Endothelial cell of hepatic sinusoid (primary cell): ENCODE measurements around the gene TECPR2.

Source experiments
- in situ Hi-C: cut with HindIII; loops from 2 replicates; pipeline ENCODE4 v1.10.0; 2017; ENCODE audit warnings: low sequenced_read_pairs

TECPR2 gene

GRCh38 chr14:102374264-102374663 is 11.5 kb downstream of the TECPR2 start:
- in situ Hi-C loops: no loop called here

- in situ Hi-C loops: no loop called here
These were observed 12.4 kb downstream of the TECPR2 start for GRCh38 chr14:102375119-102375518.

- in situ Hi-C loops: no loop called here
These were observed 15.0 kb downstream of the TECPR2 start for GRCh38 chr14:102377696-102378095.

- in situ Hi-C loops: no loop called here
These were observed 16.1 kb downstream of the TECPR2 start for GRCh38 chr14:102378830-102379229.

GRCh38 chr14:102387086-102387485 is 24.3 kb downstream of the TECPR2 start:
- in situ Hi-C loops: loop anchor here (10.0 kb wide), 1 partner anchor 58 kb away; no protein-coding TSS in a partner anchor

- in situ Hi-C loops: loop anchor here (10.0 kb wide), 1 partner anchor 56 kb away; no protein-coding TSS in a partner anchor
These were observed 26.5 kb downstream of the TECPR2 start for GRCh38 chr14:102389246-102389645.

GRCh38 chr14:102390064-102390855 is 27.5 kb downstream of the TECPR2 start:
- in situ Hi-C loops: no loop called here

GRCh38 chr14:102392506-102392905 is 29.8 kb downstream of the TECPR2 start:
- in situ Hi-C loops: no loop called here

- in situ Hi-C loops: no loop called here
These were observed 32.1 kb downstream of the TECPR2 start for GRCh38 chr14:102394717-102395375.

GRCh38 chr14:102396521-102396920 is 33.8 kb downstream of the TECPR2 start:
- in situ Hi-C loops: no loop called here

- in situ Hi-C loops: no loop called here
These were observed 40.3 kb downstream of the TECPR2 start for GRCh38 chr14:102403028-102403427.

- in situ Hi-C loops: no loop called here
These were observed 44.5 kb downstream of the TECPR2 start for GRCh38 chr14:102407258-102407657.

GRCh38 chr14:102408724-102409123 is 46.0 kb downstream of the TECPR2 start:
- in situ Hi-C loops: no loop called here

- in situ Hi-C loops: no loop called here
These were observed 52.9 kb downstream of the TECPR2 start for GRCh38 chr14:102415671-102416070.

- in situ Hi-C loops: no loop called here
These were observed 54.3 kb downstream of the TECPR2 start for GRCh38 chr14:102417001-102417431.

GRCh38 chr14:102417646-102418045 is 54.9 kb downstream of the TECPR2 start:
- in situ Hi-C loops: no loop called here

- in situ Hi-C loops: no loop called here
These were observed 55.6 kb downstream of the TECPR2 start for GRCh38 chr14:102418169-102418852.

GRCh38 chr14:102418853-102419240 is 56.1 kb downstream of the TECPR2 start:
- in situ Hi-C loops: no loop called here

- in situ Hi-C loops: no loop called here
These were observed 56.5 kb downstream of the TECPR2 start for GRCh38 chr14:102419276-102419675.

GRCh38 chr14:102419716-102420115 is 57.0 kb downstream of the TECPR2 start:
- in situ Hi-C loops: no loop called here

GRCh38 chr14:102421411-102422057 is 58.8 kb downstream of the TECPR2 start:
- in situ Hi-C loops: no loop called here
